ENCODE results near the gene ARL6IP4. TPM values are rescaled to one million over a fixed set of nuclear protein-coding genes. Genes with fewer than 3 reads are reported as not detected.

The ARL6IP4 gene
- total and polyA plus RNA-seq, 2 of the 4 experiments (the other 2 are of a cell fraction) = 161 to 254 TPM

DNA sequence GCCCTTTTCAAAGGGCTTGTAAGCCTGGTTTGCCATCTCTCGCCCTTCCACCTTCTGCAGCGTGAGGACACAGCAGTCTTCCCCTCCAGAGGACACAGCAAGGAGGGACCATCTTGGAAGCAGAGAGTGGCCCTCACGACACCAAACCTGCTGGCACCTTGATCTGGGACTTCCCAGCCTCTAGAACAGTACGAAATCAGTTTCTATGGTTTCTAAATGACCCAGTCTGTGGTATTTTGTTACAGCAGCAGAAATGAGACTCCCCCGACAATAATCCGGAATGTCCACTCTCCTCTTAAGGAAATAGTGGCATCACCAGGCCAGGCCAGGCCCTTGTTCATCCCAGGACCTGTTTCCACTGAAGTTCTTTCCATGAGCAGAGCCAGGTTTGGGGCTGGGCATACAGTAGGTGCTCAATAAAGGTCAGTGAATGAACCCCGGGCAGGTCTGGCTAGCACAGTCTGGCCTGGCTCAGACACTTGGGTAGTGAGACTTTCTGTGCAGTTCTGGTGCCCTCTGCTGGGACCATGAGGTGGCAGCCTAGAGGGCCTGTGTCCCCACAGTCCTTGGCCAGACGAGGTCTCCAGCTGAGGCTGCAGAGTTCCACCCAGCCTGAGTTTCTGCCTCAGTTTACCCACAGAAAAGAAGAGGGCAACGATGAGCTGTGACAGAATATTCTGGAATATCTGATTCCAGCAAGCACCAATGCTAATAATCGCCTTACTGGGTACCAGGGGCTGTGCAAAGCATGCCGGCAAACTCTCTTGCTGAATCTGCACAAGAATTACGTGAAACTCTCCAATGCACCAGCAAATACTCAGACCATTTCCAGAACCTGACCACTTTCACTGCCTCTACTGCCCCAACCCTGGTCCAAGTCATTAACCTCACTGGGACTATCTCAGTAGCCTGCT is 28.2 kb upstream of the ARL6IP4 start:
- in situ Hi-C loops (cut with MboI; ENCODE audit: low sequenced_read_pairs) = loop anchor here (5.0 to 25.0 kb wide), 2 partner anchors 80 to 315 kb away; no protein-coding TSS in a partner anchor
- Histone ChIP-seq H3K18ac (ENCODE audit: low read depth, low read length) (no peak overlapping the region), H4K5ac (ENCODE audit: low read depth, low read length) (no peak overlapping the region), H3K27me3 (ENCODE audit: control insufficient read depth, insufficient read depth, low read length) (no peaks in the 10 kb centered on the region), H4K20me1 (ENCODE audit: insufficient read depth, low read length) (peaks cover 10% of the 10 kb centered on the region), H3K4me2 (ENCODE audit: low read depth, low read length) (no peak overlapping the region), H2AK9ac (replicated peaks; ENCODE audit: low read depth, low read length, poor library complexity) (peak overlapping the region; percentile 87), H4K91ac (ENCODE audit: insufficient read depth, low read depth, low read length) (no peak overlapping the region), H3K79me1 (ENCODE audit: low read depth in 1 of 2, low read length in 2 of 2) (peaks cover 0 to 14% of the 10 kb centered on the region in 2 experiments; a peak in 2 of 4 replicates), H4K8ac (ENCODE audit: low read depth in 2 of 2, low read length in 2 of 2) (no peak overlapping the region), H3K36me3 (ENCODE audit: control insufficient read depth, insufficient read depth, low read length) (no peaks in the 10 kb centered on the region), H2BK20ac (ENCODE audit: low read depth, low read length) (no peak overlapping the region), H3K4ac (ENCODE audit: low read depth, low read length) (0 out of 2 replicates have a peak overlapping the region, but pooled peaks have one; percentile 5), H2AK5ac (ENCODE audit: low read depth, low read length) (peak overlapping the region; percentile 44; the same call in 1 of the 2 replicates), H3K9me1 (ENCODE audit: insufficient read depth, low read length) (peaks cover 6% of the 10 kb centered on the region; the same call in 1 of the 2 replicates), H2BK5ac (ENCODE audit: low read depth, low read length, poor library complexity, severe bottlenecking) (no peak overlapping the region), H3K9me3 (ENCODE audit: control insufficient read depth, insufficient read depth, low read length) (no peaks in the 10 kb centered on the region), H2BK120ac (ENCODE audit: low read depth, low read length) (no peak overlapping the region), H3K23ac (ENCODE audit: low read depth, low read length) (no peak overlapping the region), H3K4me1 (ENCODE audit: control insufficient read depth, insufficient read depth, low read length) (peaks cover 3% of the 10 kb centered on the region), H2BK15ac (ENCODE audit: low read depth, low read length) (no peak overlapping the region; the same call in 2 of the 3 replicates), H3K14ac (replicated peaks; ENCODE audit: low read depth, low read length) (no peak overlapping the region), H2AFZ (replicated peaks; ENCODE audit: low read length, poor library complexity) (peak overlapping the region; percentile 28), H3K27ac (ENCODE audit: insufficient read depth, low read length) (no peak overlapping the region), H3K9ac (ENCODE audit: low read depth, low read length) (no peak overlapping the region), H3K56ac (ENCODE audit: extremely low read depth, insufficient read depth, low read length) (no peak overlapping the region), H3K4me3 (ENCODE audit: insufficient read depth, low read depth, low read length) (no peak overlapping the region)
- ATAC-seq (ENCODE audit: low read depth) (peak; percentile 98), DNase-seq (peak; percentile 67)
- CTCF ChIA-PET = interaction anchor here (0.6 to 1.5 kb wide), 8 partner anchors 37 to 303 kb away, joined by 3 to 6 read pairs (median 4); no protein-coding TSS in a partner anchor
- no TSS peak for BruUV-seq (replicated peaks)
- 69% methylated on average over 9 of the region's 12 CpGs; no CpG with 5 or more reads in 1 of the 2 experiments for WGBS, 2 experiments (ENCODE audit: extremely low coverage in 2 of 2, insufficient read length in 1 of 2)
- intact Hi-C loops (cut with micrococcal nuclease) = loop anchor here (1.0 kb wide), 2 partner anchors 92 to 159 kb away; no protein-coding TSS in a partner anchor
- dilution Hi-C loops (cut with HindIII; ENCODE audit: low sequenced_read_pairs, unreplicated experiment) = no loop called here
- POLR2A ChIA-PET (ENCODE audit: unreplicated experiment) = no interaction called here
- TF ChIP-seq MXI1 (IDR thresholded peaks at IDR 0.05; ENCODE audit: borderline replicate concordance, low read depth, low read length) (no peak), RAD21 (IDR thresholded peaks at IDR 0.05; ENCODE audit: low read length) (peak; percentile 95), RFX5 (IDR thresholded peaks at IDR 0.05; ENCODE audit: low read depth, low read length) (no peak), SMC3 (IDR thresholded peaks at IDR 0.05; ENCODE audit: low read depth, low read length) (peak; percentile 97), BHLHE40 (IDR thresholded peaks at IDR 0.05; ENCODE audit: low read depth, low read length) (no peak), FOS (IDR thresholded peaks at IDR 0.05; ENCODE audit: low read depth, low read length) (no peak), MAZ (IDR thresholded peaks at IDR 0.05; ENCODE audit: borderline replicate concordance, low read depth, low read length) (no peak), MAFK (IDR thresholded peaks at IDR 0.05; ENCODE audit: low read depth, low read length) (0 out of 2 replicates have a peak, but pooled peaks have one; percentile 1), CEBPB (IDR thresholded peaks at IDR 0.05; ENCODE audit: low read depth, low read length) (no peak), CHD1 (IDR thresholded peaks at IDR 0.05; ENCODE audit: low read depth, low read length) (no peak), RCOR1 (IDR thresholded peaks at IDR 0.05; ENCODE audit: insufficient replicate concordance, low read length) (no peak), POLR2A (IDR thresholded peaks at IDR 0.05; ENCODE audit: low read depth, low read length) (no peak)
- TF ChIP-seq, protein P1, sequence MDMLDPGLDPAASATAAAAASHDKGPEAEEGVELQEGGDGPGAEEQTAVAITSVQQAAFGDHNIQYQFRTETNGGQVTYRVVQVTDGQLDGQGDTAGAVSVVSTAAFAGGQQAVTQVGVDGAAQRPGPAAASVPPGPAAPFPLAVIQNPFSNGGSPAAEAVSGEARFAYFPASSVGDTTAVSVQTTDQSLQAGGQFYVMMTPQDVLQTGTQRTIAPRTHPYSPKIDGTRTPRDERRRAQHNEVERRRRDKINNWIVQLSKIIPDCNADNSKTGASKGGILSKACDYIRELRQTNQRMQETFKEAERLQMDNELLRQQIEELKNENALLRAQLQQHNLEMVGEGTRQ (IDR thresholded peaks at IDR 0.05; ENCODE audit: low read depth, low read length) = no peak
- TF ChIP-seq, protein P2, sequence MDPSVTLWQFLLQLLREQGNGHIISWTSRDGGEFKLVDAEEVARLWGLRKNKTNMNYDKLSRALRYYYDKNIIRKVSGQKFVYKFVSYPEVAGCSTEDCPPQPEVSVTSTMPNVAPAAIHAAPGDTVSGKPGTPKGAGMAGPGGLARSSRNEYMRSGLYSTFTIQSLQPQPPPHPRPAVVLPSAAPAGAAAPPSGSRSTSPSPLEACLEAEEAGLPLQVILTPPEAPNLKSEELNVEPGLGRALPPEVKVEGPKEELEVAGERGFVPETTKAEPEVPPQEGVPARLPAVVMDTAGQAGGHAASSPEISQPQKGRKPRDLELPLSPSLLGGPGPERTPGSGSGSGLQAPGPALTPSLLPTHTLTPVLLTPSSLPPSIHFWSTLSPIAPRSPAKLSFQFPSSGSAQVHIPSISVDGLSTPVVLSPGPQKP (IDR thresholded peaks at IDR 0.05; ENCODE audit: borderline replicate concordance, low read depth, low read length) = no peak

Measured in IMR-90 (cell line).